Measurements from ENCODE around the gene OR14A2.
"Not testable (repeated sequence)": the region's sequence is repeated elsewhere in the genome, so short reads cannot be mapped to it uniquely, and the experiment has no call there.

Gene OR14A2

GRCh38 chr1:247748041-247748440, at the start of gene OR14A2:
OR14A2 (minus strand) TSS chr1:247748141.
- Histone ChIP-seq H3K9ac (ENCODE audit: low read depth, low read length) (no peak within 1 kb of the TSS), H3K4me1 (ENCODE audit: control insufficient read depth, insufficient read depth, low read length) (no peaks in the 10 kb centered on the region), H3K36me3 (ENCODE audit: control insufficient read depth, insufficient read depth, low read length) (no peaks in the 10 kb centered on the region), H3K4me3 (ENCODE audit: low read depth, low read length) (no peak within 1 kb of the TSS), H3K9me3 (ENCODE audit: control insufficient read depth, insufficient read depth, low read length) (peaks cover 49% of the 10 kb centered on the region), H3K27me3 (ENCODE audit: control insufficient read depth, insufficient read depth, low read length) (no peaks in the 10 kb centered on the region), H3K27ac (ENCODE audit: low read depth, low read length) (no peak within 1 kb of the TSS)

GRCh38 chr1:247797518-247797917, 49.6 kb upstream of the OR14A2 start:
- no peak overlapping the region for H3K9ac ChIP-seq (ENCODE audit: low read depth, low read length)
- H3K27ac ChIP-seq (ENCODE audit: low read depth, low read length) = no peak overlapping the region
- H3K4me1 ChIP-seq (ENCODE audit: control insufficient read depth, insufficient read depth, low read length) = no peaks in the 10 kb centered on the region
- no peaks in the 10 kb centered on the region for H3K36me3 ChIP-seq (ENCODE audit: control insufficient read depth, insufficient read depth, low read length)
- no peak overlapping the region for H3K4me3 ChIP-seq (ENCODE audit: low read depth, low read length)
- peaks cover 61% of the 10 kb centered on the region for H3K9me3 ChIP-seq (ENCODE audit: control insufficient read depth, insufficient read depth, low read length)
- no peaks in the 10 kb centered on the region for H3K27me3 ChIP-seq (ENCODE audit: control insufficient read depth, insufficient read depth, low read length)

- Histone ChIP-seq H3K27ac (ENCODE audit: low read depth, low read length) (no peak overlapping the region), H3K36me3 (ENCODE audit: control insufficient read depth, insufficient read depth, low read length) (no peaks in the 10 kb centered on the region), H3K4me1 (ENCODE audit: control insufficient read depth, insufficient read depth, low read length) (no peaks in the 10 kb centered on the region), H3K4me3 (ENCODE audit: low read depth, low read length) (no peak overlapping the region), H3K9ac (ENCODE audit: low read depth, low read length) (no peak overlapping the region), H3K9me3 (ENCODE audit: control insufficient read depth, insufficient read depth, low read length) (peaks cover 57% of the 10 kb centered on the region), H3K27me3 (ENCODE audit: control insufficient read depth, insufficient read depth, low read length) (no peaks in the 10 kb centered on the region)
Observed at GRCh38 chr1:247769603-247770002, 21.7 kb upstream of the OR14A2 start.

GRCh38 chr1:247760456-247760855, 12.5 kb upstream of the OR14A2 start, which contains the start of gene OR1C1:
OR1C1 (minus strand) TSS chr1:247760556; CDS start chr1:247758406, 2,150 bp downstream.
- Histone ChIP-seq H3K9ac (ENCODE audit: low read depth, low read length) (no peak within 1 kb of the TSS), H3K4me3 (ENCODE audit: low read depth, low read length) (no peak within 1 kb of the TSS), H3K27ac (ENCODE audit: low read depth, low read length) (no peak within 1 kb of the TSS), H3K4me1 (ENCODE audit: control insufficient read depth, insufficient read depth, low read length) (no peaks in the 10 kb centered on the region), H3K36me3 (ENCODE audit: control insufficient read depth, insufficient read depth, low read length) (no peaks in the 10 kb centered on the region), H3K9me3 (ENCODE audit: control insufficient read depth, insufficient read depth, low read length) (peaks cover 47% of the 10 kb centered on the region), H3K27me3 (ENCODE audit: control insufficient read depth, insufficient read depth, low read length) (no peaks in the 10 kb centered on the region)

- not testable (repeated sequence) for H3K27ac ChIP-seq (ENCODE audit: low read depth, low read length); H3K4me1 ChIP-seq (ENCODE audit: control insufficient read depth, insufficient read depth, low read length); H3K4me3 ChIP-seq (ENCODE audit: low read depth, low read length); H3K27me3 ChIP-seq (ENCODE audit: control insufficient read depth, insufficient read depth, low read length); H3K36me3 ChIP-seq (ENCODE audit: control insufficient read depth, insufficient read depth, low read length); H3K9ac ChIP-seq (ENCODE audit: low read depth, low read length)
- H3K9me3 ChIP-seq (ENCODE audit: control insufficient read depth, insufficient read depth, low read length) = peaks cover 54% of the 10 kb centered on the region
Observed at GRCh38 chr1:247754311-247754710, 6.4 kb upstream of the OR14A2 start.

- H3K27ac ChIP-seq (ENCODE audit: low read depth, low read length) = no peak overlapping the region
- no peaks in the 10 kb centered on the region for H3K4me1 ChIP-seq (ENCODE audit: control insufficient read depth, insufficient read depth, low read length)
- H3K27me3 ChIP-seq (ENCODE audit: control insufficient read depth, insufficient read depth, low read length) = no peaks in the 10 kb centered on the region
- H3K4me3 ChIP-seq (ENCODE audit: low read depth, low read length) = no peak overlapping the region
- no peak overlapping the region for H3K9ac ChIP-seq (ENCODE audit: low read depth, low read length)
- no peaks in the 10 kb centered on the region for H3K36me3 ChIP-seq (ENCODE audit: control insufficient read depth, insufficient read depth, low read length)
- H3K9me3 ChIP-seq (ENCODE audit: control insufficient read depth, insufficient read depth, low read length) = peaks cover 42% of the 10 kb centered on the region
Observed at GRCh38 chr1:247749870-247750269, 1.9 kb upstream of the OR14A2 start.

- Histone ChIP-seq H3K27me3 (ENCODE audit: control insufficient read depth, insufficient read depth, low read length) (no peaks in the 10 kb centered on the region), H3K9ac (ENCODE audit: low read depth, low read length) (no peak overlapping the region), H3K27ac (ENCODE audit: low read depth, low read length) (no peak overlapping the region), H3K4me1 (ENCODE audit: control insufficient read depth, insufficient read depth, low read length) (no peaks in the 10 kb centered on the region), H3K9me3 (ENCODE audit: control insufficient read depth, insufficient read depth, low read length) (peaks cover 53% of the 10 kb centered on the region), H3K4me3 (ENCODE audit: low read depth, low read length) (no peak overlapping the region), H3K36me3 (ENCODE audit: control insufficient read depth, insufficient read depth, low read length) (no peaks in the 10 kb centered on the region)
Observed at GRCh38 chr1:247747616-247748015, 325 bp downstream of the OR14A2 start.

- Histone ChIP-seq H3K4me1 (ENCODE audit: control insufficient read depth, insufficient read depth, low read length) (no peaks in the 10 kb centered on the region), H3K27me3 (ENCODE audit: control insufficient read depth, insufficient read depth, low read length) (no peaks in the 10 kb centered on the region), H3K4me3 (ENCODE audit: low read depth, low read length) (no peak overlapping the region), H3K36me3 (ENCODE audit: control insufficient read depth, insufficient read depth, low read length) (no peaks in the 10 kb centered on the region), H3K9ac (ENCODE audit: low read depth, low read length) (no peak overlapping the region), H3K9me3 (ENCODE audit: control insufficient read depth, insufficient read depth, low read length) (peaks cover 52% of the 10 kb centered on the region), H3K27ac (ENCODE audit: low read depth, low read length) (no peak overlapping the region)
Observed at GRCh38 chr1:247746391-247746935, 1.5 kb downstream of the OR14A2 start.

GRCh38 chr1:247742215-247742760, 5.7 kb downstream of the OR14A2 start:
- not testable (repeated sequence) for H3K27ac ChIP-seq (ENCODE audit: low read depth, low read length); H3K9ac ChIP-seq (ENCODE audit: low read depth, low read length); H3K36me3 ChIP-seq (ENCODE audit: control insufficient read depth, insufficient read depth, low read length); H3K27me3 ChIP-seq (ENCODE audit: control insufficient read depth, insufficient read depth, low read length); H3K4me1 ChIP-seq (ENCODE audit: control insufficient read depth, insufficient read depth, low read length); H3K4me3 ChIP-seq (ENCODE audit: low read depth, low read length)
- peaks cover 40% of the 10 kb centered on the region for H3K9me3 ChIP-seq (ENCODE audit: control insufficient read depth, insufficient read depth, low read length)

GRCh38 chr1:247741756-247742155, 6.2 kb downstream of the OR14A2 start:
- Histone ChIP-seq H3K27me3 (ENCODE audit: control insufficient read depth, insufficient read depth, low read length) (no peaks in the 10 kb centered on the region), H3K9ac (ENCODE audit: low read depth, low read length) (no peak overlapping the region), H3K9me3 (ENCODE audit: control insufficient read depth, insufficient read depth, low read length) (peaks cover 36% of the 10 kb centered on the region), H3K36me3 (ENCODE audit: control insufficient read depth, insufficient read depth, low read length) (no peaks in the 10 kb centered on the region), H3K4me1 (ENCODE audit: control insufficient read depth, insufficient read depth, low read length) (no peaks in the 10 kb centered on the region), H3K4me3 (ENCODE audit: low read depth, low read length) (no peak overlapping the region), H3K27ac (ENCODE audit: low read depth, low read length) (no peak overlapping the region)

- H3K36me3 ChIP-seq (ENCODE audit: control insufficient read depth, insufficient read depth, low read length) = no peaks in the 10 kb centered on the region
- no peak overlapping the region for H3K27ac ChIP-seq (ENCODE audit: low read depth, low read length)
- no peaks in the 10 kb centered on the region for H3K4me1 ChIP-seq (ENCODE audit: control insufficient read depth, insufficient read depth, low read length)
- no peak overlapping the region for H3K4me3 ChIP-seq (ENCODE audit: low read depth, low read length)
- H3K9ac ChIP-seq (ENCODE audit: low read depth, low read length) = no peak overlapping the region
- no peaks in the 10 kb centered on the region for H3K27me3 ChIP-seq (ENCODE audit: control insufficient read depth, insufficient read depth, low read length)
- peaks cover 35% of the 10 kb centered on the region for H3K9me3 ChIP-seq (ENCODE audit: control insufficient read depth, insufficient read depth, low read length)
Observed at GRCh38 chr1:247740721-247741120, 7.2 kb downstream of the OR14A2 start.

All from HUES48 (cell line).